Muscle layer of duodenum (tissue), 2 donors: Measurements from ENCODE around the gene NFIA.
"Not testable (repeated sequence)": the region's sequence is repeated elsewhere in the genome, so short reads cannot be mapped to it uniquely, and the experiment has no call there.

ENCODE experiments used
- H3K27ac ChIP-seq: one replicate; pipeline ENCODE4 v1.7.0; 2013; ENCODE audit warnings: mild to moderate bottlenecking, low read length
- H3K27me3 ChIP-seq: one replicate; pipeline ENCODE4 v1.7.0; 2013; ENCODE audit warnings: low read depth, mild to moderate bottlenecking, control low read depth, low read length
- H3K36me3 ChIP-seq, 2 donors: one replicate each; pipeline ENCODE4 v1.7.0; 2013; ENCODE audit warnings: low read length in 2 of 2, control low read depth in 1 of 2, mild to moderate bottlenecking in 1 of 2; ENCODE audit not compliant: insufficient read depth in 2 of 2, control insufficient read depth in 1 of 2
- H3K4me1 ChIP-seq, 2 donors: one replicate each; pipeline ENCODE4 v1.7.0; 2013; ENCODE audit warnings: low read length in 2 of 2, mild to moderate bottlenecking in 2 of 2, control low read depth in 1 of 2, moderate library complexity in 1 of 2; ENCODE audit not compliant: insufficient read depth in 2 of 2, control insufficient read depth in 1 of 2
- H3K4me3 ChIP-seq, 2 donors: one replicate each; pipeline ENCODE4 v1.7.0; 2013; ENCODE audit warnings: low read length in 2 of 2, low read depth in 1 of 2, mild to moderate bottlenecking in 1 of 2
- H3K9me3 ChIP-seq, 2 donors: one replicate each; pipeline ENCODE4 v1.7.0; 2013; ENCODE audit warnings: low read length in 2 of 2, control low read depth in 1 of 2, mild to moderate bottlenecking in 1 of 2; ENCODE audit not compliant: control insufficient read depth in 1 of 2
- donor health status: healthy.

NFIA gene

DNA sequence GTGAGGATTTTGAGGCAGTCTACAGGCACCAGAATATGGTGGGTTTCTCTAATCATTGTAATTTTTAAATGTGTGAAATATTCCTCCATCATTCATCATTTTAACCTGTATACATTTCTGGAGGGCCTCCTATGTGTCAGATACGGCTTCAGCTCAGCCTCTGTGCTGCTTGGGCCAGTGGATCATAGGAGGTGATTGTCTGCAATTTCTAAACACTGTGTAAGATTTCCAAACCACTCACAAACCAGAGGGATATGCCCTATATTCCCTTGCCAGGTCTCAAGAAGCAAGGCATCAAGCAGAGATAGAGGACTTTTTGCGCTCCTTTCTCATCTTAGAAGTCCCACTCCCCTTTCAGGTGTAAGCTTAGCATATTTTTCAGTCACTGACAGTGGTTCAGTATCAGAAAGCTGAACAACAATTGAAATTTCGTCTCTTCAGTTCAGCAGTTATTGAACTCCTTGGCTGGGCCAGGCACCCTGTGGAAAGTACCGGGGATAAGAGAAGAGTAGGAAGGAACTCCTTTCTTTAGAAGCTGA is 190.9 kb downstream of the NFIA start:
- Histone ChIP-seq H3K27ac (no peak overlapping the region), H3K9me3 (no peaks in the 10 kb centered on the region), H3K36me3 (no peaks in the 10 kb centered on the region), H3K27me3 (no peaks in the 10 kb centered on the region), H3K4me1 (peaks cover 0 to 3% of the 10 kb centered on the region in 2 donors), H3K4me3 (no peak overlapping the region)

DNA sequence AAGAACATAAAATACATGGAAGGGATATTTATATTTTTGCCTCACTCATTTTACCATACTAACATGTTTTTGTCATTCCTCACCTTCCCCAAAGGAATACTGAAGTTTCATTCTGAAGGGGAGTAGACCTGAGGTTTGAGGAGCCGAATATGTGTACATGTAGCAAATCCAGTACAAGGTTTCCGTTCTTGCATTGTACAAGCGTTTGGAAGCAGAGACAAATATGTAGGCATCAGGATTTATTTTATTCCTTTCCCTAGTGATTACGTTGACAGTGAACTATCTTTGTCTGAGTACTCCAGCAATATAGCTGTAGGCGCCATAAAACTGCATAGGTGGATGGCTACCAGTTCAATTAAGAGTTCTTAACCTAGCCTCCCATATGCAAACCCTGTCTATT is 191.5 kb downstream of the NFIA start:
- Histone ChIP-seq H3K27me3 (no peaks in the 10 kb centered on the region), H3K4me1 (peaks cover 0 to 5% of the 10 kb centered on the region in 2 donors), H3K9me3 (no peaks in the 10 kb centered on the region), H3K4me3 (no peak overlapping the region), H3K27ac (no peak overlapping the region), H3K36me3 (no peaks in the 10 kb centered on the region)

DNA sequence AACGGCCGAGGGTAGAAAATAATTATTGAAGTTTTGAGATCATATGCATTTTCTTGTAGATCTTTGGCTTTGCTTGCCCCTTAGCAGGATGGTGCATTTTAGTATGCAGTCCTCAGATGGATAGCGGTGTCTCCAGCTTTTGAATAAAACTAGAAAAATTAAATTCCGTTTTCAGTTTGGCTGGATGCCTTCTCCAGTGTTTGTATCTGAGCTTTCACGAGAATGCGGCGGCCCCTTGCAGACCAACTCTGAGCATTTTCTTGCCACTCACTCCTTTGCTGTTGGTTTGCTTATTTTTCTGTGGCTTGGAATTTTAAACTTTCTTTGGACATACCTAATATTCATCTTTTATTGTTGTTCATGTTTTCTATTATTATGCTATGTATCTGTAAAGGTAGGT is 192.6 kb downstream of the NFIA start:
- no peaks in the 10 kb centered on the region for H3K9me3 ChIP-seq
- H3K36me3 ChIP-seq = no peaks in the 10 kb centered on the region
- no peaks in the 10 kb centered on the region for H3K27me3 ChIP-seq
- H3K4me1 ChIP-seq = peaks cover 0 to 5% of the 10 kb centered on the region in 2 donors
- no peak overlapping the region for H3K27ac ChIP-seq
- H3K4me3 ChIP-seq = no peak overlapping the region

DNA sequence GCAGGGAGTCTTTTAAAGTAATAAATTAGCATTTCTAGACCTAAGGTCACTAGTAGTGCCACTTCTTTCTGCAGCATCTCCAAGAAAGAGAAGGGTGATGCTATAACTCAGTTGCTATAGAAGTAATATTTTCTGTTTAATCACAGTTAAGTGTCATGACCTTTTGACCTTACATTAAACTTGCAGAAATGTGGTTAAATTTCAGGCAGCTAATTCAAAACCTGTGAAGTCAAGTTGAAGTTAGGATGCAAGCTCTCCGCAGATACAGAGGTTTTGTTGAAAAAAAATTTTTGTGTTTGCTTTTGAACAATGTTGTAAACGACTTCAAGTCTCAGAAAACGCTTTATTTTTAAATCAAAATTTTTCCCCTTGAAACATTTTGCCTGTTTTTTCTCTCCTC is 193.9 kb downstream of the NFIA start:
- Histone ChIP-seq H3K4me3 (no peak overlapping the region), H3K36me3 (no peaks in the 10 kb centered on the region), H3K27me3 (no peaks in the 10 kb centered on the region), H3K4me1 (peaks cover 0 to 5% of the 10 kb centered on the region in 2 donors), H3K9me3 (no peaks in the 10 kb centered on the region), H3K27ac (peak overlapping the region; percentile 49)

DNA sequence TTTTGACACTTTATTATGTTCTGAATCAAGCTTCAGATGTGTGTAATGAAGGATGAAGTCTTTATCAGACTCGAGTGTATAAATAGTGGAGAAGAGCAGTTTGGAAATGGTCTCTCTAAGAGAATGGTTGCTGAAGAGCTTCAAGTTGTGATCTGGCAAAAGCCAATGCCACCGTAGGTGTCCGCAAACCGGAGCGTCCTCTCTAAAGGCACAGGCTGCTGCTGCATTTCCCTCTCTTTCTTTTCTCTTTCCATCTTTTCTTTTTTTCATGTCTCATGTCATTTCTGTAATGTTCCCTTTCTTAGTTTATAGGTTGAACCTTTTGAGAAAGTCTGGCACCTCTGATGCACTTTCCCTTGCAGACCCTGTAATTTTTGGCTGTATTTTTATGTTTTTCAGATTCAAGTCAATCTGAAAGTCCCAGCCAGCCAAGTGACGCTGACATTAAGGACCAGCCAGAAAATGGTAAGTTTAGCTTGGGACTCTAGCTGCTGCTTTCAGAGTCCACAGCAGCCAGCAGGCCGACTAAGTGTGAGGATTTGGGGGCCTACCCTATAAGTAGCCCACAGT is 194.8 kb downstream of the NFIA start:
- H3K27ac ChIP-seq = peak overlapping the region; percentile 72
- H3K9me3 ChIP-seq = no peaks in the 10 kb centered on the region
- no peaks in the 10 kb centered on the region for H3K27me3 ChIP-seq
- no peaks in the 10 kb centered on the region for H3K36me3 ChIP-seq
- peaks cover 0 to 5% of the 10 kb centered on the region in 2 donors for H3K4me1 ChIP-seq
- H3K4me3 ChIP-seq = no peak overlapping the region

DNA sequence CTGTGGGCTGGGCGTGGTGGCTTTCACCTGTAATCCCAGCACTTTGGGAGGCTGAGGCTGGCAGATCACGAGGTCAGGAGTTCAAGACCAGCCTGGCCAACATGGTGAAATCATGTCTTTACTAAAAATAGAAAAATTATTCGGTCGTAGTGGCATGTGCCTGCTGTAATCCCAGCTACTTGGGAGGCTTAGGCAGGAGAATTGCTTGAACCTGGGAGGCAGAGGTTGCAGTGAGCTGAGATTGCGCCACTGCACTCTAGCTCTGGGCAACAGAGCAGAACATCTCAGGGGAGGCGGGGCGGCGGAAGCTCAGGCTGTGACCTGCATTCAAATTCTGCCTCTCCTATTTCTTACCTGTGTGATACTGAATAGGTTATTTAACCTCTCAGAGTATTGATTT is 196.1 kb downstream of the NFIA start:
- H3K4me1 ChIP-seq, H3K4me3 ChIP-seq, H3K9me3 ChIP-seq, H3K36me3 ChIP-seq, H3K27me3 ChIP-seq: not testable (repeated sequence)
- peak overlapping the region; percentile 72 for H3K27ac ChIP-seq

DNA sequence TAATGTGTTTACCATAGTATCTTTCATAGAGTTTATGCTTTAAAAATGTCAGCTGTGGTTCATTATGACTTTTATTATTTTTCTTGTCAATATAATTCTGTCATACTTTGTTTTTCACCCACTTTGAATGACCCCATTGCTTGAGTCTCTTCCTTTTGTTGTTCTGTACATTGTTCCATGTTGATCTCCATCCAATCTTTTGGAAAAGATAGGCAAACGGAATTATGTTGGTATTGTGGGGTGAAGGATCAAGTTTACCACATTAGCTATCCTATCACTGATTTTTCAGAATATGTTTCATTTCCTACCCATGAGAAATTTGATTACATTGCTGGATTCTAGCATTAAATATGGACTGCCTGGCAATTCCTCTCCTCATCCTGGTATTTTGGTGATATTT is 196.6 kb downstream of the NFIA start:
- no peaks in the 10 kb centered on the region for H3K9me3 ChIP-seq
- H3K36me3 ChIP-seq = no peaks in the 10 kb centered on the region
- H3K27me3 ChIP-seq = no peaks in the 10 kb centered on the region
- peak overlapping the region; percentile 40 for H3K27ac ChIP-seq
- H3K4me1 ChIP-seq = peaks cover 0 to 5% of the 10 kb centered on the region in 2 donors
- H3K4me3 ChIP-seq = no peak overlapping the region

DNA sequence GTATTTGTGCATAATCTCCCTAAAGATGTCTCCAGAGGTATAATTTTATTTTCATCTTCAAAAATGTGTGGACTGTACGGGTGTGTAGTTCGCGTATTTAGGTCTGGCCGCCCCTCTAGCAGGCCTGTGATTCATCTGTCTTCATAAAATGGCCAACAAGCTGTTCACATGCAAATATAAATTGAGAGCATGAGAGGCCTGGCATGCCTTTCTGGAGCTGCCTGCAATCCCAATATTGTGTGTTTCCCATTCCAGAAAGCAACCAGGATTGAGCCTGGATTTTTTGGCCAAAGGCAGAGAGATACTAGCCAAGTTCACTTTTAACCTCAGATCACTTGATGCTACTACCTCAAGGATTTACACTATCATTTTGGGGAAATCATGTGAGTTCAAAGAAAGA is 197.2 kb downstream of the NFIA start:
- Histone ChIP-seq H3K36me3 (no peaks in the 10 kb centered on the region), H3K27ac (peak overlapping the region; percentile 40), H3K4me1 (peaks cover 0 to 5% of the 10 kb centered on the region in 2 donors), H3K27me3 (no peaks in the 10 kb centered on the region), H3K9me3 (no peaks in the 10 kb centered on the region), H3K4me3 (no peak overlapping the region)

DNA sequence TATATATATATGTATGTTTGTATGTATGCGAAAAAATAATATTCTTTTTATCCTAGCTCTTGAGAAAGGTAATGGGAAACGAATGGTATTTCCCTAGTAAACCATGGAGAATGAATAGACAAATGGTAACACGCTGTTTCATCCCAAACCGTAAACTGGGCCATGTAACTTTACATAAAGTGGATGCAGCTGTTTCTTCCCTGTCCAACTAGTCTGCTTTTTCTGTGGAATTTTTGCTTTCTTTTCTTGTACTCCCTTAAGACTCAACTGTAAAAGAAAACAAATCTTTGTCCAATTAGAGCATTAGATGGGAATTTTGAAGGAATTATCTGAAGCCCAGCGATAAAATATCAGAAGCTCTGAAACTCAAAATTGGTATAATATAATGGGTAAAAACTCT is 198.1 kb downstream of the NFIA start:
- peaks cover 0 to 5% of the 10 kb centered on the region in 2 donors for H3K4me1 ChIP-seq
- H3K27me3 ChIP-seq = no peaks in the 10 kb centered on the region
- H3K36me3 ChIP-seq = no peaks in the 10 kb centered on the region
- no peaks in the 10 kb centered on the region for H3K9me3 ChIP-seq
- H3K27ac ChIP-seq = no peak overlapping the region
- no peak overlapping the region for H3K4me3 ChIP-seq

DNA sequence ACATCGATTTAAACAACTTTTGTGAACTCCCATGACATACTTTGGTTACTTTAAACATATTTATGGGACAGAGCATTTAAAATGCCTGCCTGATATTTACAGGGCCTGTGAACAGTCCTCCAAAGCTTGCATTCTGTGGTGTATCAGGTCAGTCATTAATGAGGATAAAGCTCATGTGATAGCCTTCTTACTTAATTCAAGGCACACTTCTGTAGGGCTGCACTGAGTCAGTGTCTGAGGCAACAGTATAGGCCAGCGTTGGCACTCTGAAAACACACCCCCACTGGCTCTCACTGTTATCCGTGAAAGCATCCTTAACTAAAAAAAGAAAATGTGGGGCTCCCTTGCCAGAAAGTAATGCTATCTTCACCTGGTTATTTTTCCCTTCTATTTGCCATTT is 200.0 kb downstream of the NFIA start:
- no peaks in the 10 kb centered on the region for H3K27me3 ChIP-seq
- H3K27ac ChIP-seq = no peak overlapping the region

DNA sequence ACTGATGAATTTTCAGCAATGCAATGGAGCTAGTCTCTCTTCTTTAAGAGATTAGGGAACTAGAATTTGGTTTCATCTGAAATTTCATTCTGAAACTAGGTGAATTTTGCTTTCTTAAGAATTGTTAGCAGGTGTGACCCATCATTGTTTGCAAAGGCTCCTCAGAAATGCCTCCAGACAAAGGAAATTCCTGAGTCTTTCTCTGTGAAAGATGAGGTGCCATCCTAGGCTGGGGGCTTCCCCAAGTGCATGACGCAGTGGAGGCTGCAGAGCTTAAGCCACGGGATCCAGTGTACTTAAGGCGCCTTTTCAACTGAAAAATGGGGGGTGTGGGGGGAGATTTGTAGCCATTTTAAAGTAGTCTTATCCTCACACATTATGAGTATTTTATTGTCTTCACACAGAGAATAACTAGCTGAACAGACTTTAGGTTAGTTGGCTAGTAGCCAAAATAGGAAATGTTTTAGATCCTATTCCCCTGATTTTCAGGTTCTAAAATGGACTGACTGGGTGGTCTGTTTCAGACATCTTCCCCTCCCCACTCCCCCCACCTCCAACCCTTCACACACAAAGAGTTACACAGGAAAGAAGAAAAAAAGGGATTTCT is 202.0 kb downstream of the NFIA start:
- H3K4me1 ChIP-seq = no peaks in the 10 kb centered on the region
- H3K36me3 ChIP-seq = no peaks in the 10 kb centered on the region
- no peak overlapping the region for H3K4me3 ChIP-seq
- H3K9me3 ChIP-seq = no peaks in the 10 kb centered on the region
- H3K27me3 ChIP-seq = no peaks in the 10 kb centered on the region
- no peak overlapping the region for H3K27ac ChIP-seq

More for the DNA sequence above, 200.0 kb downstream of the NFIA start:
- no peaks in the 10 kb centered on the region for H3K9me3 ChIP-seq
- no peaks in the 10 kb centered on the region for H3K36me3 ChIP-seq
- H3K4me3 ChIP-seq = no peak overlapping the region
- H3K4me1 ChIP-seq = peaks cover 0 to 5% of the 10 kb centered on the region in 2 donors

DNA sequence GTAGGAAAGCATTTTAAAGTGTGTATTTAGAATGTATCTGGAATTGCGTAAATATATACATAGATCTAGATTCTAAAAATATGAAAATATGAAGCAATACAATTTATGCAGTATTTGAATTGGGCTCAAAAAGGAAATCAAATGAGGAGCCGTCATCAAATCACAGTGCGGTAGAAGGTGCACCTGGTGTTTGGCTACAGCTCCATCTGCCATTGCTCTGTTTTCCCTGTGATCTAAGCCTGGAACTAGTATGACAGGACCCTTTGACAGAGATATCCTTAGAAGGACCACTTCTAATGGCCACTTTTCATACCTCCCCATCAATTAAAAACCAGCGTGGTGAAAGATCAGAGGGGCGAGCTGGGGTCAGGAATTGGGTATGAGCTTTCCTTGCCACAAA is 202.6 kb downstream of the NFIA start:
- no peaks in the 10 kb centered on the region for H3K9me3 ChIP-seq
- H3K36me3 ChIP-seq = no peaks in the 10 kb centered on the region
- no peak overlapping the region for H3K27ac ChIP-seq
- no peak overlapping the region for H3K4me3 ChIP-seq
- no peaks in the 10 kb centered on the region for H3K4me1 ChIP-seq
- H3K27me3 ChIP-seq = no peaks in the 10 kb centered on the region
